GM12878 (cell line): ENCODE data around the gene CRAT. TPM values are rescaled to one million over a fixed set of nuclear protein-coding genes. Genes with fewer than 3 reads are reported as not detected.

Experiments used
- ATAC-seq: fragments of 200-7000 bp; cut with Tn5 transposase; 3 replicates; pipeline ENCODE4 v1.9.1; 2020; ENCODE audit warnings: mild to moderate bottlenecking, moderate library complexity
- BruUV-seq: library from RNA; stranded (reverse); fragments of 400-500 nt; replicated peaks from 2 replicates; lab custom pipeline; 2021; lab: Mats Ljungman, UMichigan
- CTCF ChIA-PET: fragments of 300-600 bp; sonication (Branson Sonifier 250); formaldehyde crosslinking; extraction: SDS; loops from one replicate; lab custom pipeline; 2021; ENCODE audit warnings: inconsistent platforms; lab: Yijun Ruan, JAX
- POLR2A ChIA-PET: fragments of 350-600 bp; formaldehyde crosslinking; extraction: SDS; loops from one replicate; lab custom pipeline; 2021; ENCODE audit warnings: inconsistent platforms; lab: Charles Lee
- RAD21 ChIA-PET: fragments of 300-600 bp; sonication (Branson Sonifier 250); formaldehyde crosslinking; loops from one replicate; lab custom pipeline; 2023; ENCODE audit warnings: antibody characterized with exemption; ENCODE audit not compliant: unreplicated experiment; lab: Charles Lee
- SMC1A ChIA-PET: fragments of 300-600 bp; sonication (Branson Sonifier 250); formaldehyde crosslinking; loops from one replicate; lab custom pipeline; 2023; ENCODE audit not compliant: unreplicated experiment, uncharacterized antibody; lab: Charles Lee
- DNase-seq: peaks from one replicate; pipeline ENCODE4 v3.0.0-alpha.2; 2011; ENCODE audit warnings: low read depth, low spot score
- FAIRE-seq: peaks from 3 replicates; lab custom pipeline; 2011; peaks lifted over from hg19 to GRCh38; lab: Jason Lieb, UNC
- H2AFZ ChIP-seq: 2 replicates; pipeline ENCODE4 v1.6.0; 2011; ENCODE audit warnings: low read depth, low read length, control low read depth; ENCODE audit not compliant: control insufficient read depth
- H3K27ac ChIP-seq: 2 replicates; pipeline ENCODE4 v1.5.1; 2011; ENCODE audit warnings: control low read depth; ENCODE audit not compliant: control insufficient read depth, insufficient read depth
- H3K27me3 ChIP-seq, 2 experiments: replicated peaks in 1 of 2; 2 replicates each; pipeline versions ENCODE4 v1.6.0 to v1.6.1; 2011; ENCODE audit warnings: low read length in 1 of 2; ENCODE audit not compliant: control insufficient read depth in 2 of 2, insufficient read depth in 2 of 2
- H3K36me3 ChIP-seq, 2 experiments: 2 replicates each; pipeline ENCODE4 v1.5.1; 2011; ENCODE audit warnings: low read length in 1 of 2; ENCODE audit not compliant: control insufficient read depth in 2 of 2, insufficient read depth in 2 of 2
- H3K4me1 ChIP-seq: 2 replicates; pipeline ENCODE4 v1.6.1; 2011; ENCODE audit warnings: mild to moderate bottlenecking, low read length, moderate library complexity, mixed read lengths; ENCODE audit not compliant: control insufficient read depth, insufficient read depth
- H3K4me2 ChIP-seq: 2 replicates; pipeline ENCODE4 v1.6.0; 2011; ENCODE audit warnings: control low read depth; ENCODE audit not compliant: control insufficient read depth, insufficient read depth
- H3K4me3 ChIP-seq: fragments of 200-600 bp; sonication (generic); 2 replicates; pipeline ENCODE4 v1.5.1; 2016
- H3K79me2 ChIP-seq: 2 replicates; pipeline ENCODE4 v1.6.0; 2011; ENCODE audit warnings: low read length; ENCODE audit not compliant: control insufficient read depth, insufficient read depth
- H3K9ac ChIP-seq: 2 replicates; pipeline ENCODE4 v1.8.0; 2011; ENCODE audit warnings: low read length, control low read depth, mixed read lengths; ENCODE audit not compliant: control insufficient read depth, insufficient read depth
- H3K9me3 ChIP-seq: replicated peaks from 3 replicates; pipeline ENCODE4 v1.5.1; 2011; ENCODE audit warnings: mild to moderate bottlenecking, low read length; ENCODE audit not compliant: control insufficient read depth, insufficient read depth
- H4K20me1 ChIP-seq: 2 replicates; pipeline ENCODE4 v1.6.0; 2011; ENCODE audit not compliant: control insufficient read depth, insufficient read depth
- BCL11A ChIP-seq: IDR thresholded peaks from 2 replicates; pipeline ENCODE4 v1.6.1; 2011; ENCODE audit warnings: low read depth, low read length
- BCL3 ChIP-seq: IDR thresholded peaks from 2 replicates; pipeline ENCODE4 v1.6.1; 2011; ENCODE audit warnings: borderline replicate concordance, low read depth, mild to moderate bottlenecking, moderate library complexity, low read length; ENCODE audit not compliant: insufficient read depth, poor library complexity, severe bottlenecking
- CBX3 ChIP-seq: fragments of 200-600 bp; sonication (generic); IDR thresholded peaks from 2 replicates; pipeline ENCODE4 v1.6.1; 2016; ENCODE audit warnings: low read depth, borderline replicate concordance
- CREB1 ChIP-seq: IDR thresholded peaks from 2 replicates; pipeline ENCODE4 v1.6.1; 2012; ENCODE audit warnings: low read depth, mild to moderate bottlenecking, inconsistent platforms
- E2F8 ChIP-seq: fragments of 450-650 bp; IDR thresholded peaks from 2 replicates; pipeline ENCODE4 v1.6.1; 2018; ENCODE audit warnings: mild to moderate bottlenecking, low read depth, moderate library complexity; ENCODE audit not compliant: partially characterized antibody
- FOXK2 ChIP-seq: fragments of 450-650 bp; IDR thresholded peaks from 2 replicates; pipeline ENCODE4 v1.6.1; 2017; ENCODE audit warnings: mild to moderate bottlenecking, moderate library complexity
- HDAC6 ChIP-seq: fragments of 200-600 bp; sonication (generic); IDR thresholded peaks from one replicate; pipeline ENCODE4 v1.8.0; 2017; ENCODE audit warnings: antibody characterized with exemption; ENCODE audit not compliant: unreplicated experiment
- HDGF ChIP-seq: fragments of 450-650 bp; IDR thresholded peaks from 2 replicates; pipeline ENCODE4 v1.6.1; 2016; ENCODE audit warnings: antibody characterized with exemption
- IRF3 ChIP-seq: fragments of 450-650 bp; IDR thresholded peaks from 2 replicates; pipeline ENCODE4 v1.6.1; 2014; ENCODE audit warnings: mild to moderate bottlenecking
- IRF5 ChIP-seq: fragments of 450-650 bp; IDR thresholded peaks from 2 replicates; pipeline ENCODE4 v1.6.1; 2017; ENCODE audit warnings: borderline replicate concordance
- RCOR1 ChIP-seq: conservative IDR thresholded peaks from 2 replicates; pipeline ENCODE4 v1.6.1; 2012; ENCODE audit warnings: low read depth, low read length, improper control_type of control experiment
- SRF ChIP-seq, 2 experiments: IDR thresholded peaks; 2 replicates each; pipeline ENCODE4 v1.6.1; 2011; ENCODE audit warnings: low read depth in 2 of 2, low read length in 2 of 2, mild to moderate bottlenecking in 1 of 2, moderate library complexity in 1 of 2
- USF2 ChIP-seq: IDR thresholded peaks from 2 replicates; pipeline ENCODE4 v1.6.1; 2011; ENCODE audit warnings: low read depth, low read length, improper control_type of control experiment, borderline replicate concordance
- ZNF217 ChIP-seq: fragments of 450-650 bp; IDR thresholded peaks from 2 replicates; pipeline ENCODE4 v1.6.1; 2017; ENCODE audit warnings: antibody characterized with exemption, mild to moderate bottlenecking
- ZNF24 ChIP-seq: fragments of 450-650 bp; IDR thresholded peaks from 2 replicates; pipeline ENCODE4 v1.6.1; 2017; ENCODE audit warnings: antibody characterized with exemption, mild to moderate bottlenecking
- ZSCAN29 ChIP-seq: fragments of 450-650 bp; IDR thresholded peaks from 2 replicates; pipeline ENCODE4 v1.6.1; 2017; ENCODE audit warnings: mild to moderate bottlenecking, moderate library complexity
- ZZZ3 ChIP-seq: IDR thresholded peaks from 2 replicates; pipeline ENCODE4 v1.6.1; 2011; ENCODE audit warnings: low read depth; ENCODE audit not compliant: control insufficient read depth, insufficient read length
- WGBS: methylation state at CpG from one replicate; pipeline ENCODE4 v1.1.6; 2016; ENCODE audit warnings: low lambda C conversion rate; ENCODE audit not compliant: insufficient replicate concordance, insufficient coverage; ENCODE audit errors: missing lambda C conversion rate; 5-methylcytosine and 5-hydroxymethylcytosine counted together
- in situ Hi-C: fragments of 300-500 bp; cut with MboI; formaldehyde crosslinking; loops from 9 replicates; pipeline ENCODE4 v1.14.3; 2018; ENCODE audit warnings: mixed read lengths
- intact Hi-C: fragments of 100-400 bp; cut with micrococcal nuclease; formaldehyde crosslinking; loops from one replicate; pipeline ENCODE4 v1.14.2; 2022; ENCODE audit not compliant: unreplicated experiment
- polyA plus RNA-seq, 11 experiments: library from polyadenylated mRNA; depleted of rRNA in 4 of 11; unstranded in 6 of 11; stranded (reverse) in 5 of 11; fragments of >200 nt; fragmentation: Nextera tagmentation in 4 of 11; fragmentation: Illumina TruSeq in 1 of 11; extraction: Ambion mirVana in 4 of 11; extraction: Trizol in 1 of 11; gene quantifications; 1 replicate in 1 of 11; 2 replicates in 10 of 11; pipeline versions ENCODE4 v1.2.1 to v1.2.3, GENCODE V29; 2011 to 2016; ENCODE audit warnings: inconsistent platforms in 2 of 11, missing spikeins in 2 of 11, low read depth in 1 of 11
- total RNA-seq, 4 experiments: library from RNA; depleted of rRNA in 3 of 4; stranded (reverse); fragments of >200 nt in 3 of 4; fragmentation: Illumina TruSeq in 1 of 4; extraction: Trizol in 1 of 4; gene quantifications; 2 replicates each; pipeline versions ENCODE4 v1.2.1 to v1.2.3, GENCODE V29; 2013 to 2021

Gene CRAT
- total and polyA plus RNA-seq, 10 of the 15 experiments (the other 5 are each of a cell fraction or from before 2014, with no cell fraction given) = 0.10 to 3.4 (median 1.8) TPM

GRCh38 chr9:129136446-129137035 is 25.9 kb upstream of the CRAT start:
- H3K9ac ChIP-seq = no peak overlapping the region
- H2AFZ ChIP-seq = no peak overlapping the region
- SMC1A ChIA-PET = interaction anchor here (1.1 to 8.1 kb wide), 2 partner anchors 38 to 473 kb away, joined by 3 to 116 read pairs; partner anchors contain the start of gene IER5L
- no peak for DNase-seq
- peaks cover 22% of the 10 kb centered on the region for H3K4me1 ChIP-seq
- peaks cover 7 to 24% of the 10 kb centered on the region in 2 experiments; a peak in 3 of 4 replicates for H3K36me3 ChIP-seq
- in situ Hi-C loops = no loop called here
- POLR2A ChIA-PET = no interaction called here
- WGBS = 87% methylated on average over 16 of the region's 16 CpGs
- no peak overlapping the region for H3K27ac ChIP-seq
- H3K4me2 ChIP-seq = no peak overlapping the region
- H3K27me3 ChIP-seq = no peaks in the 10 kb centered on the region
- no TSS peak for BruUV-seq
- intact Hi-C loops = loop anchor here (5.0 kb wide), 1 partner anchor 646 kb away; no protein-coding TSS in a partner anchor
- CTCF ChIA-PET = interaction anchor here (0.5 to 11.0 kb wide), 5 partner anchors 36 to 488 kb away, joined by 3 to 194 read pairs (median 4); partner anchors contain the start of genes IER5L and NTMT1
- FAIRE-seq = no peak
- no peak overlapping the region for H3K4me3 ChIP-seq
- no peak for ATAC-seq
- RAD21 ChIA-PET = interaction anchor here (1.1 kb wide), 1 partner anchor 473 kb away, joined by 4 read pairs; no protein-coding TSS in a partner anchor
- H3K79me2 ChIP-seq = peaks cover 3% of the 10 kb centered on the region
- H3K9me3 ChIP-seq = no peaks in the 10 kb centered on the region
- no peaks in the 10 kb centered on the region for H4K20me1 ChIP-seq
- TF ChIP-seq ZSCAN29 (no peak), BCL3 (no peak), BCL11A (no peak), ZZZ3 (no peak), IRF5 (no peak), RCOR1 (no peak), SRF (IDR thresholded peaks at IDR 0.05; ENCODE audit: low read depth in 2 of 2, low read length in 2 of 2) (no peak), ZNF217 (no peak), HDGF (no peak), E2F8 (no peak), USF2 (no peak), CREB1 (no peak), FOXK2 (no peak), HDAC6 (no peak), CBX3 (no peak), ZNF24 (no peak), IRF3 (no peak)
